IPS-20b (cell line): ENCODE measurements around the gene TPM2.
"Not testable (repeated sequence)": the region's sequence is repeated elsewhere in the genome, so short reads cannot be mapped to it uniquely, and the experiment has no call there.

Experiments used
- H3K27ac ChIP-seq: one replicate; pipeline ENCODE4 v1.5.1; 2013; ENCODE audit warnings: low read length
- H3K27me3 ChIP-seq: 2 replicates; pipeline ENCODE4 v1.6.1; 2013; ENCODE audit warnings: mild to moderate bottlenecking, low read length, inconsistent platforms; ENCODE audit not compliant: insufficient read depth
- H3K36me3 ChIP-seq: 2 replicates; pipeline ENCODE4 v1.6.1; 2013; ENCODE audit warnings: low read depth, mild to moderate bottlenecking, inconsistent platforms, low read length, moderate library complexity; ENCODE audit not compliant: insufficient read depth
- H3K4me1 ChIP-seq: 2 replicates; pipeline ENCODE4 v1.6.1; 2013; ENCODE audit warnings: mild to moderate bottlenecking, control low read depth, inconsistent platforms, low read length, moderate library complexity; ENCODE audit not compliant: insufficient read depth
- H3K4me3 ChIP-seq: 2 replicates; pipeline ENCODE4 v1.5.1; 2013; ENCODE audit warnings: mild to moderate bottlenecking, low read length, inconsistent platforms
- H3K9ac ChIP-seq: 2 replicates; pipeline ENCODE4 v1.6.1; 2013; ENCODE audit warnings: low read depth, mild to moderate bottlenecking, inconsistent platforms, low read length, moderate library complexity
- H3K9me3 ChIP-seq: 2 replicates; pipeline ENCODE4 v1.6.1; 2013; ENCODE audit warnings: mild to moderate bottlenecking, low read depth, low read length, inconsistent platforms; ENCODE audit not compliant: insufficient read depth

TPM2 gene

GRCh38 chr9:35646153-35646532 is 43.6 kb downstream of the TPM2 start:
- peak overlapping the region; percentile 93 for H3K4me3 ChIP-seq
- H3K36me3 ChIP-seq: no peaks in the 10 kb centered on the region
- H3K27me3 ChIP-seq: peaks cover 7% of the 10 kb centered on the region; the same call in 1 of the 2 replicates
- H3K9ac ChIP-seq: peak overlapping the region; percentile 74; the same call in 1 of the 2 replicates
- no peaks in the 10 kb centered on the region for H3K9me3 ChIP-seq
- no peak overlapping the region for H3K27ac ChIP-seq
- H3K4me1 ChIP-seq: peaks cover 7% of the 10 kb centered on the region; the same call in 1 of the 2 replicates

- H3K36me3 ChIP-seq, H3K27ac ChIP-seq, H3K9me3 ChIP-seq, H3K4me1 ChIP-seq, H3K27me3 ChIP-seq: not testable (repeated sequence)
- H3K9ac ChIP-seq: peak overlapping the region; percentile 74; the same call in 1 of the 2 replicates
- peak overlapping the region; percentile 93 for H3K4me3 ChIP-seq
These were observed 44.0 kb downstream of the TPM2 start for GRCh38 chr9:35645736-35646135.

- no peaks in the 10 kb centered on the region for H3K36me3 ChIP-seq
- peaks cover 3% of the 10 kb centered on the region; the same call in 1 of the 2 replicates for H3K4me1 ChIP-seq
- H3K4me3 ChIP-seq: no peak overlapping the region
- no peaks in the 10 kb centered on the region for H3K9me3 ChIP-seq
- no peak overlapping the region for H3K9ac ChIP-seq
- no peak overlapping the region for H3K27ac ChIP-seq
- H3K27me3 ChIP-seq: peaks cover 7% of the 10 kb centered on the region; the same call in 1 of the 2 replicates
These were observed 46.7 kb downstream of the TPM2 start for GRCh38 chr9:35643046-35643445.

GRCh38 chr9:35641478-35641877 is 48.2 kb downstream of the TPM2 start:
- H3K27me3 ChIP-seq, H3K9me3 ChIP-seq, H3K36me3 ChIP-seq, H3K4me3 ChIP-seq, H3K27ac ChIP-seq, H3K4me1 ChIP-seq, H3K9ac ChIP-seq: not testable (repeated sequence)

GRCh38 chr9:35640431-35640830 is 49.3 kb downstream of the TPM2 start:
- not testable (repeated sequence) for H3K27me3 ChIP-seq, H3K4me3 ChIP-seq, H3K36me3 ChIP-seq, H3K4me1 ChIP-seq, H3K9ac ChIP-seq, H3K9me3 ChIP-seq, H3K27ac ChIP-seq

GRCh38 chr9:35639631-35640030 is 50.1 kb downstream of the TPM2 start:
- Histone ChIP-seq H3K36me3 (no peaks in the 10 kb centered on the region), H3K9ac (no peak overlapping the region), H3K4me1 (no peaks in the 10 kb centered on the region), H3K9me3 (no peaks in the 10 kb centered on the region), H3K27me3 (no peaks in the 10 kb centered on the region), H3K4me3 (no peak overlapping the region), H3K27ac (no peak overlapping the region)

- not testable (repeated sequence) for H3K9ac ChIP-seq, H3K9me3 ChIP-seq, H3K4me3 ChIP-seq, H3K36me3 ChIP-seq, H3K4me1 ChIP-seq, H3K27ac ChIP-seq, H3K27me3 ChIP-seq
These were observed 50.5 kb downstream of the TPM2 start for GRCh38 chr9:35639225-35639624.

GRCh38 chr9:35638751-35639150 is 51.0 kb downstream of the TPM2 start:
- not testable (repeated sequence) for H3K9me3 ChIP-seq, H3K27me3 ChIP-seq, H3K36me3 ChIP-seq, H3K27ac ChIP-seq, H3K4me3 ChIP-seq, H3K9ac ChIP-seq, H3K4me1 ChIP-seq

- H3K4me3 ChIP-seq, H3K4me1 ChIP-seq, H3K27ac ChIP-seq, H3K9me3 ChIP-seq, H3K9ac ChIP-seq, H3K27me3 ChIP-seq, H3K36me3 ChIP-seq: not testable (repeated sequence)
These were observed 52.2 kb downstream of the TPM2 start for GRCh38 chr9:35637427-35637955.

GRCh38 chr9:35636877-35637246 is 52.9 kb downstream of the TPM2 start:
- H3K4me1 ChIP-seq, H3K27ac ChIP-seq, H3K9me3 ChIP-seq, H3K36me3 ChIP-seq, H3K4me3 ChIP-seq, H3K27me3 ChIP-seq, H3K9ac ChIP-seq: not testable (repeated sequence)

GRCh38 chr9:35636135-35636876 is 53.4 kb downstream of the TPM2 start:
- Histone ChIP-seq H3K9ac (no peak overlapping the region), H3K9me3 (no peaks in the 10 kb centered on the region), H3K36me3 (no peaks in the 10 kb centered on the region), H3K27ac (no peak overlapping the region), H3K4me1 (no peaks in the 10 kb centered on the region), H3K27me3 (no peaks in the 10 kb centered on the region), H3K4me3 (no peak overlapping the region)

- H3K36me3 ChIP-seq: no peaks in the 10 kb centered on the region
- no peaks in the 10 kb centered on the region for H3K4me1 ChIP-seq
- H3K4me3 ChIP-seq: no peak overlapping the region
- H3K9ac ChIP-seq: no peak overlapping the region
- H3K27me3 ChIP-seq: no peaks in the 10 kb centered on the region
- no peak overlapping the region for H3K27ac ChIP-seq
- H3K9me3 ChIP-seq: no peaks in the 10 kb centered on the region
These were observed 54.0 kb downstream of the TPM2 start for GRCh38 chr9:35635730-35636129.
